ENCODE data around the gene RNF39. TPM values are rescaled to one million over a fixed set of nuclear protein-coding genes. Genes with fewer than 3 reads are reported as not detected.

The RNF39 gene
- total RNA-seq, 1 donor from 2014 or later = not detected

Other genes with a start within 250 kb of the RNF39 start
- not detected in 2 replicates for gene HLA-G, start 247.9 kb downstream of the RNF39 start, total RNA-seq
- gene HLA-A, start 133.2 kb downstream of the RNF39 start, total RNA-seq = 536 and 593 TPM in 2 replicates
- 31.9 and 32.7 TPM in 2 replicates for gene POLR1H, start 14.5 kb downstream of the RNF39 start, total RNA-seq
- 7.8 and 12.3 TPM in 2 replicates for gene PPP1R11, start 8.6 kb downstream of the RNF39 start, total RNA-seq
- not detected in 2 replicates for gene TRIM31, start 37.3 kb upstream of the RNF39 start, total RNA-seq
- not detected in 2 replicates for gene TRIM40, start 60.4 kb upstream of the RNF39 start, total RNA-seq
- under 0.01 TPM in 1 of 2 replicates, not detected in the other for gene TRIM10, start 85.4 kb upstream of the RNF39 start, total RNA-seq
- not detected in 2 replicates for gene TRIM15, start 87.8 kb upstream of the RNF39 start, total RNA-seq
- gene TRIM26, start 137.6 kb upstream of the RNF39 start, total RNA-seq = 19.4 and 24.2 TPM in 2 replicates

Measured in lung microvascular endothelial cell (primary cell).